Aorta (tissue), 5 donors: ENCODE measurements around the gene VTI1A. TPM values are rescaled to one million over a fixed set of nuclear protein-coding genes. Genes with fewer than 3 reads are reported as not detected.

Experiments
- ATAC-seq: fragments of 200-7000 bp; cut with Tn5 transposase; one replicate; pipeline ENCODE4 v1.9.1; 2022; ENCODE audit warnings: moderate library complexity; ENCODE audit not compliant: low FRiP score
- DNase-seq, 2 donors: peaks; one replicate each; pipeline ENCODE4 v3.0.0-alpha.2; 2020
- H3K27ac ChIP-seq, 2 donors: one replicate each; pipeline ENCODE4 v1.5.1; 2013; ENCODE audit warnings: low read length in 2 of 2, mild to moderate bottlenecking in 2 of 2, moderate library complexity in 2 of 2, control low read depth in 1 of 2, inconsistent platforms in 1 of 2, low read depth in 1 of 2
- H3K27me3 ChIP-seq, 2 donors: one replicate each; pipeline ENCODE4 v1.6.1; 2013; ENCODE audit warnings: control low read depth in 1 of 2, low read length in 1 of 2, mild to moderate bottlenecking in 1 of 2, moderate library complexity in 1 of 2; ENCODE audit not compliant: insufficient read depth in 2 of 2, control insufficient read depth in 1 of 2
- H3K36me3 ChIP-seq, 2 donors: one replicate each; pipeline ENCODE4 v1.6.1; 2013; ENCODE audit warnings: control low read depth in 1 of 2, low read length in 1 of 2, mild to moderate bottlenecking in 1 of 2; ENCODE audit not compliant: insufficient read depth in 2 of 2, control insufficient read depth in 1 of 2
- H3K4me1 ChIP-seq, 2 donors: one replicate each; pipeline ENCODE4 v1.6.1; 2013; ENCODE audit warnings: low read length in 2 of 2, control low read depth in 1 of 2, mild to moderate bottlenecking in 1 of 2, moderate library complexity in 1 of 2; ENCODE audit not compliant: insufficient read depth in 2 of 2, control insufficient read depth in 1 of 2
- H3K4me3 ChIP-seq, 2 donors: one replicate each; pipeline ENCODE4 v1.5.1; 2013; ENCODE audit warnings: low read length in 2 of 2, control low read depth in 1 of 2, mild to moderate bottlenecking in 1 of 2
- H3K9me3 ChIP-seq: one replicate; pipeline ENCODE4 v1.6.1; 2013; ENCODE audit warnings: mild to moderate bottlenecking, low read length; ENCODE audit not compliant: control insufficient read depth
- WGBS, 2 donors: extraction: QIAGEN DNeasy Blood & Tissue Kit; methylation state at CpG; one replicate each; pipeline ENCODE4 v1.1.7; 2013; 5-methylcytosine and 5-hydroxymethylcytosine counted together
- intact Hi-C, 2 donors: fragments of 100-400 bp; cut with DNase I; formaldehyde crosslinking; loops; one replicate each; pipeline versions ENCODE4 v1.14.2 to v1.15.0; 2022
- polyA plus RNA-seq, 2 donors: library from polyadenylated mRNA; stranded (reverse); fragments of 200-250 nt; gene quantifications; one replicate each; pipeline ENCODE4 v1.2.3, GENCODE V29; 2013
- total RNA-seq, 2 donors: library from RNA; stranded (reverse); fragmentation: NEBNext Ultra II Directional; extraction: Animal tissue kit (Norgen Biotek cat#: 25700); gene quantifications; one replicate each; pipeline ENCODE4 v1.2.1, GENCODE V29; 2021
- donor health status: healthy with polysubstance abuse.
- donor health status: Bipolar disorder and iron deficiency.
- donor health status: DM: no; HTN: no; CAD: no.
- donor health status: DM: no; HTN: no; CAD: no.
- donor health status: DM: yes; HTN: yes; CAD: no.

The VTI1A gene
- total and polyA plus RNA-seq, 4 donors = 8.6 to 43.1 (median 23.2) TPM

DNA sequence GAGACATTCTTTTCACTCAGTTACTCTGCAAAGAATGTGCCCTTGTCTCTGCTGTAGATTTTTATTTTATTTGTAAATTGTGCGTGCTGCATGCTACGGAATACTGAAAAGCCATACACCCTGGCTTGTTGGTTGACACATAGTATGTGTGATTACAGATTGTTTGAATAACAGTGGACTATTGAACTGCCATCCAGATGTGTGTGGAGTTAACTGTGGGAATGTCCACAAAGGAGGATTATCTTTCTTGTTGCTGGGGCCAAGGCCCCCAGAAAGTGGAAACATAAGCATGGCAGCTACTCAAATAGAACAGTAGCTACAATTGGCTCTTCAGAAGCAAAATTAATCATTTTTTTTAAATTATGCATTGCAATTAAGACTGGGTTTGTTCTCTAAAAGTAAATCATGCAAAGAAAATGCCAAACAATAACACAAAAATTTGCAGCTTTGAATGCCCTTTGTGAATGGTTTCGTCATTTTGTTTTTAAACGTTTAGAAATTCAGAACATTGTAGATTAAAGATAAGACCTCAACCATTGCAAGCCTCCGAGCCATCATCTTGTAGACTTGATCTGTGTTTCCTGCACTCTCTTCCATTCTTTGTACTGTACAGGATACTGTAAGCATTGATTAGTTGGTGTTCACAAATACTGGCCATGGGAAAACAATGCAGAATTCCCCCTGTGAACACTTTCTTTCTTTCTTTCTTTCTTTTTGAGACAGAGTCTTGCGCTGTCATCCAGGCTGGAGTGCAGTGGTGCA is 292.8 kb downstream of the VTI1A start:
- intact Hi-C loops = no loop called here
- H3K27ac ChIP-seq = no peak overlapping the region

DNA sequence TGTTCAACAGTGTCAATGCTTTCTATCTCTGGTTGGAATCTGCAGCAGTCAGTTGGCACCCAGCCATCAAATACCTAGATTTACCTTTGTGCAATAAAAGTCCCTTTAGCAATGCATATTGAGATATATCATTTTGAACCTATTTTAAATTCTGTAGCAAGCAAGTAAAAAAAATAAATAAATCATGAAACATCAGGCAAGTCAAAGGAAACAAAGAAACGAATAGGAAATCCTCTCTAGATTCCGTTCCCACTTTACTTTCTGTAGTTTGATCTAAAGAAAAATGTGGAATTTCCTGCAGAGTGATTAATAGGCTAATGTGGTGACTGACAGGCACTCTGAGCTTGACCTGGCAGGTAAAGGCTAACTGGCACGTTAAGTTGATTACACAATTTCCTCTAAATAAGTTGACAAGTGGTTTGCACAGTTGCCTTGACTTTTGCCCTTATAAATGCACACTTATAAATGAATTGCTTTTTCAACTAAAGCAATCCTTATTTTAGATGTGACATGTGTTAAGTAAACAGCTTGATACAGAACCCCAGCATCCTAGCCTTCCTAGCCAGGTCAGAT is 294.9 kb downstream of the VTI1A start:
- 68 to 78% methylated on average over 3 of the region's 3 CpGs for WGBS, 2 donors
- Histone ChIP-seq H3K27me3 (no peaks in the 10 kb centered on the region), H3K36me3 (no peaks in the 10 kb centered on the region), H3K4me3 (no peak overlapping the region), H3K27ac (no peak overlapping the region), H3K4me1 (no peaks in the 10 kb centered on the region), H3K9me3 (no peaks in the 10 kb centered on the region)
- no peak for DNase-seq
- intact Hi-C loops = no loop called here
- no peak for ATAC-seq

More for the DNA sequence above, 292.8 kb downstream of the VTI1A start:
- H3K4me3 ChIP-seq = no peak overlapping the region
- no peaks in the 10 kb centered on the region for H3K36me3 ChIP-seq
- H3K27me3 ChIP-seq = no peaks in the 10 kb centered on the region
- H3K9me3 ChIP-seq = no peaks in the 10 kb centered on the region
- WGBS, 2 donors = 77 to 80% methylated on average over 6 of the region's 6 CpGs
- ATAC-seq (no peak), DNase-seq (no peak)
- no peaks in the 10 kb centered on the region for H3K4me1 ChIP-seq

DNA sequence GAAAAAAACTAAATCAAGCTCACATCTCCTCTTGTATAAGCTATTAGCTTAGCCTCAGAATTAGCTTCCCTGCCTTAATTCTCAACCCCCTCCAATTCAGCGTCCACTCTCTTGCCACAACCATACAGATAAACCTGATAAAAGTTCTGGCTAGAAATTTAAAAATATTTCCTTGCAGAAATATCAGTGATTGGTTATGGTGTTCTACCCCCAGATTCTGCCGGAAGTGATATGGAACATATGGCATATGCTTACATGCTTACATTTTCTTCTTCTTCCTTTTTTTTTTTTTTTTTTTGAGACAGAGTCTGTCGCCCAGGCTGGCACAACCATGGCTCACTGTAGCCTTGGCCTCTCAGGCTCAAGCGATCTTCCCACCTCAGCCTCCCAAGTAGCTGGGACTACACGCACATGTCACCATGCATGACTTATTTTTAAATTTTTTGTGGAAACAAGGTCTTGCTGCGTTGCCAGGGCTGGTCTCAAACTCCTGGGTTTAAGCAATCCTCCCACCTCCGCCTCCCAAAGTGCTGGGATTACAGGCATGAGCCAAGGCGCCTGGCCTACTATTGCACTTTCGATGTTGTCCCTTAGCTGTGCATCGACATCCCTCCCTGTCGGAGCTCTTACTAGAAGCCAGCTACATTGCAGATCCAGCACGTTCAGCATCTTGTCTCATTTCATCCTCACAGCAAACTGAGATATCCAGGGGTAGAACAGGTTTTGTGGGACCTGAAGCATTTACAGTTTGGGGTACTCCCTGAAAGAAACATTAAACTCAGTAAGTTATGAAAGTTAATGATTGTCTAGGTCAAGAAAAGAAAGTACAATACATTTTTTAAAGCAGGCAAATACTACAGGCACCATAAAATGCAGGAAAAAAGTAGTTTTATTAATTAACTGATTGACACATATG is 297.4 kb downstream of the VTI1A start:
- Histone ChIP-seq H3K4me3 (no peak overlapping the region), H3K9me3 (no peaks in the 10 kb centered on the region), H3K4me1 (no peaks in the 10 kb centered on the region), H3K36me3 (no peaks in the 10 kb centered on the region), H3K27ac (no peak overlapping the region), H3K27me3 (no peaks in the 10 kb centered on the region)
- DNase-seq (no peak), ATAC-seq (no peak)
- WGBS, 2 donors = 95 to 96% methylated on average over 12 of the region's 12 CpGs
- intact Hi-C loops = no loop called here

DNA sequence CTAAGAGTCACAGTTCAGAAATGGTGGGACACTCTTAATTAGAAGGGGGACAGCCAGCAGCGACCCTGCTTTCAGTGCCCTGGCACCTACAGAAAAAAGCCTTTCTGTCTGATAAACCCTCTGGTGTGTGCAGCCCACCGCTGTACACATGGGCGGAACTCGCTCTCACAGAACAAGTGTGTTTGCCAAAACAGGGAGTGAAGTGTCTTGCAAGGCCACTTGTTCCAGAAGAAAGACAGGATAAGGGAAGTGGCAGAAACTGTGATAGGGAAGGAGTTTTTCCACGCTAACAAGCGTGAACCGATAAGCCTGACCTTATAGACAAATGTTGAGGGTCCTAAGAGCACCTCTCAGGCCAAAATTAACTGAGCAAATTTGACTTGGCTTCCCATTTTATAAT is 299.3 kb downstream of the VTI1A start:
- H3K27ac ChIP-seq = no peak overlapping the region
- no peaks in the 10 kb centered on the region for H3K27me3 ChIP-seq
- H3K4me1 ChIP-seq = no peaks in the 10 kb centered on the region
- no peak for ATAC-seq
- no peak for DNase-seq
- H3K4me3 ChIP-seq = no peak overlapping the region
- WGBS, 2 donors = 72 to 83% methylated on average over 7 of the region's 7 CpGs
- intact Hi-C loops = no loop called here
- no peaks in the 10 kb centered on the region for H3K36me3 ChIP-seq
- H3K9me3 ChIP-seq = no peaks in the 10 kb centered on the region

DNA sequence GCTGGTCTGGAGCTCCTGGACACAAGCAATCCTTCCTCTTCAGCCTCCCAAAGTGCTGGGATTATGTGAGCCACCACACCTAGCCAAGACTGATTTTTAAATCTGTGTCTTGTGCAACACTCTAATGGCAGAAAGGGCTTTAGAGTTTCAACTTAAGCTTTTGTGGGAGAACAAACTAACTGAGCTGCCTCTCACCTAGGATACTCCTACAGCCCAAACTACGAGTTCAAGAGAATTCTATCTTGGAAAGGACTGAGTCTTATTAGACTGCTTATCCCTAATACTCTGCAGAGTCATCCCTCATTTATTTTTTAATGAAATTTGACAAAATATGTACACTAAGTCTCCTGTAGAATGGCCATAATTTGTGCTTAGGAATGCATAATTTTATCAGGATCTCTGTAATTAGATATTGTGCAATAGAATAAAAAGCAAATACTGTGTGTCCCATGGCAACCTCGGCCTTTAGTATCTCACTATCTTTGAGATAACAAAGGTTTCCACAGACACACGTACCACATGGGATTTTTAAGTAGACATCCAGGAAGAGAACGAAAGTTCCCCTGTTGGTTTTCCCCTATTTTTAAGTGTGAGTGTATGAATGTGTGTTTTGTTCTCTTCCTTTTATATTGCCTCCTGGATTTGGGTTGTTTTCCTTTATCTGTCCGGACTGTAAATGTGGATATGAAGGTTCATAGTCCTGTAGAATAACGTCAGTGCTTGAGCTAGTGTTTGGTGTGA is 303.6 kb downstream of the VTI1A start:
- no peak overlapping the region for H3K27ac ChIP-seq
- DNase-seq = no peak
- 86 to 88% methylated on average over 6 of the region's 6 CpGs for WGBS, 2 donors
- H3K36me3 ChIP-seq = no peaks in the 10 kb centered on the region
- intact Hi-C loops = no loop called here
- no peaks in the 10 kb centered on the region for H3K27me3 ChIP-seq
- no peak for ATAC-seq
- H3K4me1 ChIP-seq = peaks cover 3 to 6% of the 10 kb centered on the region in 2 donors
- no peaks in the 10 kb centered on the region for H3K9me3 ChIP-seq
- H3K4me3 ChIP-seq = no peak overlapping the region

DNA sequence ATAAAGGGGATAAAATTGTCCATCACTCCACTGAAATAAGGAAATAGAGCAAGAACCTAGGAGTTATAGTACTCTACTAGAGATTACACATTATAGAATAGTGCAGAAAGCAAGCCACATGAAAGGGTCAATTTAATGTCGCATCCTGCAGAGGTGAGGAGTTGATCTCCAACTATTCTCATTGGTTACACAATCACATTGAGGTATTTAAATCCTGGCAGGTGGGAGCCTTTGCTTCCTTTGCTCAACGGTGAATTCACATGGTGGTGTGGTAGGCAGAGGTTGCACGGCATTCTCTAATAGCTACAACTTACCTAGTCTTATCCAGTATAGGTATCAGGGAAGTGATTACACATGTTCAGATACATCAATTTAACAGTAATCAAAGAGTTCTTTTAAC is 304.6 kb downstream of the VTI1A start:
- no peak for ATAC-seq
- intact Hi-C loops = no loop called here
- Histone ChIP-seq H3K36me3 (no peaks in the 10 kb centered on the region), H3K27me3 (no peaks in the 10 kb centered on the region), H3K27ac (no peak overlapping the region), H3K4me3 (no peak overlapping the region), H3K9me3 (no peaks in the 10 kb centered on the region), H3K4me1 (peaks cover 3 to 6% of the 10 kb centered on the region in 2 donors)
- WGBS, 2 donors = 97 to 99% methylated on average over 3 of the region's 3 CpGs
- no peak for DNase-seq

DNA sequence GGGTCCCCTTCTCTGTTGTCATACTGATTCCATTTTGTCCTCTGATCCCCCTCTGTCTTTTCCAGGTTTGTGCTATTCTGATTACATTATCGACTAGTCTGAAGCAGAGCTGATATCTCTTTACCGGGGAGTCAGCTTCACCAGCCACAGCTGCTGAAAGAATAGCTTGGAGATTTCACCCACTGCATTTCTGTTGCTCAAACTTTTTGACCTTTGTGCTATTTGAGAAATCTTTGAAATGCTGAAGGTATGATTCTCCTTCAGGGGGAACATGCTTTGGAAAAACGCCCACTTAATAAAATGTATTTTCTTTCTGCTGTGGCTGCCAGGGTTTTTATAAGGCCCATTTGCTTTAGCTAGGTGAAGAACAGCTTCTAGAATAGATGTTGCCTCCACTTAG is 305.3 kb downstream of the VTI1A start:
- no peak overlapping the region for H3K27ac ChIP-seq
- 71 to 74% methylated on average over 3 of the region's 3 CpGs for WGBS, 2 donors
- H3K9me3 ChIP-seq = no peaks in the 10 kb centered on the region
- no peak overlapping the region for H3K4me3 ChIP-seq
- ATAC-seq (no peak), DNase-seq (no peak)
- no peaks in the 10 kb centered on the region for H3K36me3 ChIP-seq
- no peaks in the 10 kb centered on the region for H3K27me3 ChIP-seq
- peaks cover 3 to 6% of the 10 kb centered on the region in 2 donors for H3K4me1 ChIP-seq
- intact Hi-C loops = no loop called here

DNA sequence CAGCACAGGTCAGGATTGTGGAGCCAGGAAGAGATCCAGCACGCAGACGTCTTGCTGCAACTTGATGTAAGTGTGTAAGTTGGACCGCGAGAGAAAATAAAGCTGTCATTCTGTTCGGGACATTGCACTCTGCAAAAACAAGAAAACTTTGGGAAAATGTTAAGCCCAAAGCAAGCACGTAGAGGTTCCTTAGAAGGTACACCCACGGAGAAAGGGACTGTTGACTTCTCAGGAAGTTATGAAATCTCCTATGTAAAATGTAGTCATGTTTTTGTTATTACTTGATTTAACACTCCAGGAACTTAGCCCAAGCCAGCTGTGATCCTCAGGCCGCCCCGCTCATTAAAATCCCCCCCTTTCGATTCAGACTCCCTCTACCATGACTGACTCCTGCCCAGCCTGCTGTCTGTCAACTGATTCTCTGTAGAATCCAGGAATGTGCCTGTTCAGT is 307.0 kb downstream of the VTI1A start:
- H3K4me1 ChIP-seq = peaks cover 3 to 6% of the 10 kb centered on the region in 2 donors
- no peak overlapping the region for H3K27ac ChIP-seq
- H3K9me3 ChIP-seq = no peaks in the 10 kb centered on the region
- 5 to 6% methylated on average over 10 of the region's 10 CpGs for WGBS, 2 donors
- H3K36me3 ChIP-seq = no peaks in the 10 kb centered on the region
- DNase-seq (no peak), ATAC-seq (peak; percentile 26)
- H3K4me3 ChIP-seq = peak overlapping the region in 1 of 2 donors; percentile 21
- intact Hi-C loops = no loop called here
- H3K27me3 ChIP-seq = no peaks in the 10 kb centered on the region
